ENCODE measurements around the gene BCAN. TPM values are rescaled to one million over a fixed set of nuclear protein-coding genes. Genes with fewer than 3 reads are reported as not detected.

The BCAN gene
- total and polyA plus RNA-seq, 2 experiments from 2014 or later, result 2.3 to 5.5 TPM

- TF ChIP-seq ZNF462 (CRISPR knock-in tag; IDR thresholded peaks at IDR 0.05) (no peak), CTCF (conservative IDR thresholded peaks at IDR 0.05; ENCODE audit: low read depth in 2 of 2) (no peak), NANOG (IDR thresholded peaks at IDR 0.05; ENCODE audit: borderline replicate concordance) (no peak), EZH2phosphoT487 (IDR thresholded peaks at IDR 0.05; ENCODE audit: unreplicated experiment) (no peak), ETS1 (IDR thresholded peaks at IDR 0.05) (no peak)
Observed at GRCh38 chr1:156697481-156697880, 55.6 kb downstream of the BCAN start (continued).

GRCh38 chr1:156698995-156699394 lies 57.1 kb downstream of the BCAN start:
- DNase-seq (ENCODE audit: low spot score), result no peak
- Mint-ChIP-seq H3K4me1 (peaks cover 33% of the 10 kb centered on the region), H3K27ac (no peak overlapping the region)
- TF ChIP-seq REST (IDR thresholded peaks at IDR 0.05; ENCODE audit: unreplicated experiment) (no peak), STAT1 (IDR thresholded peaks at IDR 0.05; ENCODE audit: unreplicated experiment) (no peak)

More at GRCh38 chr1:156698995-156699394, 57.1 kb downstream of the BCAN start:
- H3F3A ChIP-seq (replicated peaks; ENCODE audit: low read depth), result peaks cover 11% of the 10 kb centered on the region
- H3K79me2 ChIP-seq (replicated peaks; ENCODE audit: insufficient read depth), result peaks cover 6% of the 10 kb centered on the region
- H3K27me3 ChIP-seq (ENCODE audit: insufficient read depth), result peaks cover 11% of the 10 kb centered on the region
- no peak overlapping the region for H3K4me3 ChIP-seq
- H3K9me3 Mint-ChIP-seq, result no peaks in the 10 kb centered on the region; the same call in 2 of the 3 replicates
- H3K27ac ChIP-seq (ENCODE audit: low read depth), result no peak overlapping the region
- H3K27me3 Mint-ChIP-seq (ENCODE audit: insufficient read depth, low read depth, poor library complexity), result peaks cover 19% of the 10 kb centered on the region
- H3K4me3 Mint-ChIP-seq, result no peak overlapping the region
- H3K4me2 ChIP-seq, result no peak overlapping the region
- H3K9me2 ChIP-seq (ENCODE audit: insufficient read depth), result no peaks in the 10 kb centered on the region
- no peak overlapping the region for H2AFZ ChIP-seq
- no peaks in the 10 kb centered on the region; the same call in 1 of the 2 replicates for H4K20me1 ChIP-seq (replicated peaks; ENCODE audit: insufficient read depth)
- H3K36me3 Mint-ChIP-seq (ENCODE audit: low read depth), result peaks cover 47% of the 10 kb centered on the region
- no peak for ATAC-seq
- H3K4me1 ChIP-seq (ENCODE audit: insufficient read depth), result peaks cover 22% of the 10 kb centered on the region
- no peaks in the 10 kb centered on the region; the same call in 1 of the 2 replicates for H3K36me3 ChIP-seq (ENCODE audit: insufficient read depth)

All from GM23338 (cell line).